Hepatocyte (in vitro differentiated cells): ENCODE results near the gene HSDL1.

Experiments
- EZH2 ChIP-seq: fragments of 200-600 bp; sonication (generic); IDR thresholded peaks from 2 replicates; pipeline ENCODE4 v1.6.1; 2016; ENCODE audit warnings: antibody characterized with exemption, mild to moderate bottlenecking, borderline replicate concordance
- EZH2phosphoT487 ChIP-seq: fragments of 200-600 bp; sonication (generic); IDR thresholded peaks from one replicate; pipeline ENCODE4 v1.6.1; 2018; ENCODE audit warnings: antibody characterized with exemption, mild to moderate bottlenecking, low read depth, moderate library complexity; ENCODE audit not compliant: unreplicated experiment, severe bottlenecking

GRCh38 chr16:84115919-84116719 is 28.9 kb downstream of the HSDL1 start:
- TF ChIP-seq EZH2 (no peak), EZH2phosphoT487 (no peak)
